Stimulated activated CD4-positive, alpha-beta T cell treated with anti-CD3 and anti-CD28 coated beads, Interleukin-4, amount 100 ng/mL, for 48 hours (primary cell): Measurements from ENCODE around the gene TMEM42.

ENCODE experiments used
- DNase-seq, 2 donors: peaks; one replicate each; pipeline ENCODE4 v3.0.0-alpha.2; 2020; ENCODE audit warnings: low read depth in 2 of 2

Gene TMEM42

GRCh38 chr3:44874308-44874707 lies 12.6 kb downstream of the TMEM42 start, which contains the start of gene TGM4:
Gene TGM4, plus strand, starts transcription at chr3:44874608. Its CDS starts 71 bp downstream, at chr3:44874679.
- no peak for DNase-seq

GRCh38 chr3:44875596-44875995 lies 13.9 kb downstream of the TMEM42 start:
- no peak for DNase-seq

- no peak for DNase-seq
Measured at GRCh38 chr3:44877333-44877732, 15.6 kb downstream of the TMEM42 start.

- no peak for DNase-seq
Measured at GRCh38 chr3:44880284-44880683, 18.6 kb downstream of the TMEM42 start.

- no peak for DNase-seq
Measured at GRCh38 chr3:44883213-44883955, 21.7 kb downstream of the TMEM42 start.

- DNase-seq, result no peak
Measured at GRCh38 chr3:44883999-44884431, 22.3 kb downstream of the TMEM42 start.

GRCh38 chr3:44885618-44886017 lies 23.9 kb downstream of the TMEM42 start:
- DNase-seq, result no peak

- no peak for DNase-seq
Measured at GRCh38 chr3:44886561-44886960, 24.8 kb downstream of the TMEM42 start.

- DNase-seq, result no peak
Measured at GRCh38 chr3:44887101-44887500, 25.4 kb downstream of the TMEM42 start.

GRCh38 chr3:44890258-44890657 lies 28.5 kb downstream of the TMEM42 start:
- DNase-seq, result no peak

GRCh38 chr3:44890852-44891251 lies 29.1 kb downstream of the TMEM42 start:
- DNase-seq, result no peak

- DNase-seq, result no peak
Measured at GRCh38 chr3:44892689-44893088, 31.0 kb downstream of the TMEM42 start.

- DNase-seq, result no peak
Measured at GRCh38 chr3:44893097-44893496, 31.4 kb downstream of the TMEM42 start.

GRCh38 chr3:44894485-44894884 lies 32.8 kb downstream of the TMEM42 start:
- no peak for DNase-seq

- DNase-seq, result no peak
Measured at GRCh38 chr3:44896440-44896839, 34.7 kb downstream of the TMEM42 start.

- no peak for DNase-seq
Measured at GRCh38 chr3:44899683-44900367, 38.1 kb downstream of the TMEM42 start.

- no peak for DNase-seq
Measured at GRCh38 chr3:44902628-44903027, 40.9 kb downstream of the TMEM42 start.

- DNase-seq, result no peak
Measured at GRCh38 chr3:44903314-44903713, 41.6 kb downstream of the TMEM42 start.

- DNase-seq, result no peak
Measured at GRCh38 chr3:44903751-44904150, 42.0 kb downstream of the TMEM42 start.

GRCh38 chr3:44905446-44906157 lies 43.9 kb downstream of the TMEM42 start:
- no peak for DNase-seq

- peak in 1 of 2 donors; percentile 3 for DNase-seq
Measured at GRCh38 chr3:44906997-44907396, 45.3 kb downstream of the TMEM42 start.

- no peak for DNase-seq
Measured at GRCh38 chr3:44907612-44908011, 45.9 kb downstream of the TMEM42 start.

- no peak for DNase-seq
Measured at GRCh38 chr3:44909063-44909462, 47.4 kb downstream of the TMEM42 start.
